ENCODE data around the gene SACM1L. TPM values are rescaled to one million over a fixed set of nuclear protein-coding genes. Genes with fewer than 3 reads are reported as not detected.

The SACM1L gene
- total and polyA plus RNA-seq, 2 of the 8 experiments (the other 6 are each of a cell fraction or from before 2014, with no cell fraction given) = 20.1 to 61.0 TPM

DNA sequence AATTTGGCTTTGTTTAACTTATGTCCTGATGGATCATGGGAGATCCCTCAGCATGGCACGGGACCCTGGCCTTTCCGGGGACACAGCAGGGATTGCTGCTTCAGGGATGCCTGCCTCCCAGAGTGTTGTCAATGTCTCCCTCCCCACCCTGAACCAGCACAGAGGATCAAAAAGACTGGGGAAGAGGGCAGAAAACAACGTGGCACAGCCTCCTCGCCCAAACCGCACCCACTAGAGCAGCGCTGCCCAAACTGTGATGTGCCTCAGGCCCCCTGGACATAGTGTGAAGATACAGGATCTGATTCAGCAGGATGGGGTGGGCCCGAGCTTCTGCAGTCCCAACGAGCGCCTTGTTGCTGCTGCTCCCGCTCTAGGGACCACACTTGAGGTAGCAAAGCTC lies 72.6 kb downstream of the SACM1L start:
- CTCF ChIA-PET (ENCODE audit: partially characterized antibody) = interaction anchor here (0.9 to 6.1 kb wide), 16 partner anchors 9 to 515 kb away, joined by 3 to 64 read pairs (median 7); partner anchors contain the start of genes CCR9, LIMD1 and SLC6A20
- H3K36me3 ChIP-seq (ENCODE audit: control insufficient read depth in 2 of 4, insufficient read depth in 4 of 4, low read length in 3 of 4) = no peaks in the 10 kb centered on the region
- no peaks in the 10 kb centered on the region for H3K23me2 ChIP-seq (ENCODE audit: low read depth, low read length)
- no peaks in the 10 kb centered on the region for H3K79me2 ChIP-seq (ENCODE audit: control insufficient read depth in 1 of 2, insufficient read depth in 2 of 2, low read length in 2 of 2)
- no peak overlapping the region for H3K27ac ChIP-seq (ENCODE audit: low read depth, low read length)
- POLR2A ChIA-PET (ENCODE audit: partially characterized antibody) = interaction anchor here (1.2 kb wide), 1 partner anchor 71 kb away, joined by 4 read pairs; no protein-coding TSS in a partner anchor
- no peaks in the 10 kb centered on the region; a peak in 1 of 7 replicates for H3K27me3 ChIP-seq (replicated peaks in 1 of 4; ENCODE audit: control insufficient read depth in 3 of 4, extremely low read depth in 1 of 4, insufficient read depth in 3 of 4, low read length in 3 of 4)
- 94% methylated on average over 10 of the region's 10 CpGs; no CpG with 5 or more reads in 1 of the 2 experiments for WGBS, 2 experiments (ENCODE audit: extremely low coverage in 1 of 2, insufficient coverage in 1 of 2, insufficient read length in 1 of 2, insufficient replicate concordance in 2 of 2, low coverage in 1 of 2, low lambda C conversion rate in 2 of 2, missing lambda C conversion rate in 1 of 2)
- H4K5ac ChIP-seq (ENCODE audit: insufficient read length, low read depth, low read length) = no peak overlapping the region
- no peak overlapping the region for H2AFZ ChIP-seq (ENCODE audit: low read length)
- no peaks in the 10 kb centered on the region for H3K9me3 ChIP-seq (ENCODE audit: insufficient read depth in 2 of 2, low read depth in 1 of 2, low read length in 1 of 2)
- no peak overlapping the region for H3K18ac ChIP-seq (ENCODE audit: extremely low read depth, low read length)
- H3K9ac ChIP-seq (replicated peaks in 1 of 4; ENCODE audit: extremely low read depth in 1 of 4, low read depth in 3 of 4, low read length in 3 of 4) = no peak overlapping the region
- no peak overlapping the region for H3K4me3 ChIP-seq (ENCODE audit: extremely low read depth in 1 of 4, insufficient read depth in 2 of 4, low read depth in 3 of 4, low read length in 4 of 4)
- DNase-seq (ENCODE audit: low read depth in 1 of 2, low spot score in 2 of 2) = peak in 1 of 2 experiments; percentile 41
- no peaks in the 10 kb centered on the region for H4K20me1 ChIP-seq (replicated peaks in 1 of 2; ENCODE audit: control insufficient read depth in 1 of 2, insufficient read depth in 2 of 2, low read length in 2 of 2)
- H3K56ac ChIP-seq (replicated peaks; ENCODE audit: insufficient read length, low read depth, low read length) = no peak overlapping the region
- no peak overlapping the region for H2BK120ac ChIP-seq (replicated peaks; ENCODE audit: low read depth, low read length)
- no peak overlapping the region for H4K8ac ChIP-seq (ENCODE audit: extremely low read depth, insufficient read depth, low read length)
- no peak overlapping the region for H3K4me2 ChIP-seq (ENCODE audit: insufficient read depth in 1 of 2, low read depth in 2 of 2, low read length in 2 of 2)
- no peak overlapping the region for H4K91ac ChIP-seq (replicated peaks; ENCODE audit: insufficient read length, low read length)
- no peak overlapping the region for H2AK5ac ChIP-seq (ENCODE audit: low read depth, low read length)
- H3K79me1 ChIP-seq (ENCODE audit: low read depth, low read length) = no peaks in the 10 kb centered on the region
- no peak for FAIRE-seq
- no peak overlapping the region for H3K4ac ChIP-seq (replicated peaks; ENCODE audit: insufficient read length, low read depth, low read length)
- no peak overlapping the region for H3K23ac ChIP-seq (ENCODE audit: insufficient read length)
- H3K4me1 ChIP-seq (replicated peaks in 1 of 4; ENCODE audit: control insufficient read depth in 3 of 4, insufficient read depth in 4 of 4, low read length in 3 of 4) = peaks cover 0 to 5% (median 4%) of the 10 kb centered on the region in 4 experiments; a peak in 3 of 7 replicates
- H3K14ac ChIP-seq (ENCODE audit: insufficient read length) = no peak overlapping the region
- H2BK20ac ChIP-seq (ENCODE audit: low read length) = no peak overlapping the region
- H2BK5ac ChIP-seq (ENCODE audit: low read depth, low read length) = no peak overlapping the region
- no peak overlapping the region; the same call in 1 of the 2 replicates for H2BK15ac ChIP-seq (ENCODE audit: low read length)
- 0 out of 2 replicates have a peak overlapping the region, but pooled peaks have one; percentile 81 for H2BK12ac ChIP-seq (ENCODE audit: low read depth, low read length)
- TF ChIP-seq TCF12 (IDR thresholded peaks at IDR 0.05; ENCODE audit: low read depth, low read length) = no peak
- no peak for TF ChIP-seq NANOG (IDR thresholded peaks at IDR 0.05; ENCODE audit: insufficient read depth, low read depth, low read length, poor library complexity, severe bottlenecking)
- TF ChIP-seq RAD21 (IDR thresholded peaks at IDR 0.05 in 1 of 2, conservative IDR thresholded peaks at IDR 0.05 in 1 of 2; ENCODE audit: low read depth in 2 of 2, low read length in 2 of 2) = no peak
- TF ChIP-seq RNF2 (IDR thresholded peaks at IDR 0.05; ENCODE audit: borderline replicate concordance, low read depth, low read length, missing control alignments, poor library complexity, severe bottlenecking) = no peak
- TF ChIP-seq KDM4A (IDR thresholded peaks at IDR 0.05; ENCODE audit: low read depth, low read length, severe bottlenecking) = no peak
- no peak for TF ChIP-seq BCL11A (IDR thresholded peaks at IDR 0.05; ENCODE audit: low read depth in 2 of 2, low read length in 2 of 2)

Measured in H1 (cell line).